Activated T-cell treated with anti-CD3 and anti-CD28 coated beads, Interleukin-2, amount 50 U/mL, for 24 hours (primary cell): ENCODE data around the gene RFX2.
"Not testable (repeated sequence)": the region's sequence is repeated elsewhere in the genome, so short reads cannot be mapped to it uniquely, and the experiment has no call there.

Source experiments
- DNase-seq: peaks from one replicate; pipeline ENCODE4 v3.0.0-alpha.2; 2020
- H3K27ac Mint-ChIP-seq: 2 replicates; pipeline ENCODE4 v1.8.0; 2020; ENCODE audit warnings: mild to moderate bottlenecking, mixed read lengths
- H3K27me3 Mint-ChIP-seq: 2 replicates; pipeline ENCODE4 v1.8.0; 2020; ENCODE audit warnings: mixed read lengths
- H3K36me3 Mint-ChIP-seq: 2 replicates; pipeline ENCODE4 v1.8.0; 2020; ENCODE audit warnings: low read depth, mixed read lengths
- H3K4me1 Mint-ChIP-seq: 2 replicates; pipeline ENCODE4 v1.8.0; 2020; ENCODE audit warnings: low read depth, mixed read lengths
- H3K4me3 Mint-ChIP-seq: 2 replicates; pipeline ENCODE4 v1.8.0; 2020; ENCODE audit warnings: mild to moderate bottlenecking, moderate library complexity, mixed read lengths
- H3K9me3 Mint-ChIP-seq: 2 replicates; pipeline ENCODE4 v1.8.0; 2020; ENCODE audit warnings: mixed read lengths

The RFX2 gene

DNA sequence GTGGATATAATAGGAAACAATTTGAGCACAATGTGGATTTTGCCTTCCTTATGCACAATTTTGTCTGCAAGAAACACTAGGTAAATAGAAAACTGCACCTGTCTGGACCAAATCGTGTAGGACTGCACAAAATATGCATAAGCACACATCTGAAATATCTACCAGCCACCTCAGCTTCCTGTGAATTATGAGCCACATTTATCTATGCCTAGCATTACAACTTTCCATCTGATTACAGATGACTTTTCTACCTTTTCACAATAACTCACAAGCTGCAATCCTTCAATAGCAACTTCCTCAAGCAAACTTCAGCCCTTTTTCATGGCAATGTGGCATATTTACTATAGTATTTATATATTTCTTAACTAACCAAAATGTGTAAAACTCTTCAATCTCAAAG is 5.7 kb upstream of the RFX2 start:
- H3K27ac Mint-ChIP-seq, result no peak overlapping the region
- no peak overlapping the region for H3K4me3 Mint-ChIP-seq
- peaks cover 5% of the 10 kb centered on the region for H3K4me1 Mint-ChIP-seq

GRCh38 chr19:6113616-6114188 is 3.4 kb upstream of the RFX2 start:
- H3K27me3 Mint-ChIP-seq, result peaks cover 12% of the 10 kb centered on the region
- no peak overlapping the region for H3K4me3 Mint-ChIP-seq
- H3K9me3 Mint-ChIP-seq, result peaks cover 2% of the 10 kb centered on the region
- DNase-seq, result no peak
- H3K27ac Mint-ChIP-seq, result no peak overlapping the region
- peaks cover 16% of the 10 kb centered on the region for H3K4me1 Mint-ChIP-seq
- peaks cover 9% of the 10 kb centered on the region for H3K36me3 Mint-ChIP-seq

More for the DNA sequence above, 5.7 kb upstream of the RFX2 start:
- Mint-ChIP-seq H3K36me3 (no peaks in the 10 kb centered on the region), H3K27me3 (peaks cover 12% of the 10 kb centered on the region), H3K9me3 (peaks cover 5% of the 10 kb centered on the region)
- DNase-seq, result no peak

GRCh38 chr19:6109947-6110346 is 353 bp downstream of the RFX2 start:
- Mint-ChIP-seq H3K27ac (peak overlapping the region; percentile 78), H3K36me3 (peaks cover 11% of the 10 kb centered on the region), H3K4me1 (peaks cover 24% of the 10 kb centered on the region), H3K27me3 (peaks cover 16% of the 10 kb centered on the region), H3K9me3 (no peaks in the 10 kb centered on the region), H3K4me3 (peak overlapping the region; percentile 88)
- no peak for DNase-seq

GRCh38 chr19:6108721-6109633 is 1.3 kb downstream of the RFX2 start:
- H3K27me3 Mint-ChIP-seq, result peaks cover 16% of the 10 kb centered on the region
- DNase-seq, result peak; percentile 68
- peaks cover 11% of the 10 kb centered on the region for H3K36me3 Mint-ChIP-seq
- H3K9me3 Mint-ChIP-seq, result no peaks in the 10 kb centered on the region
- peak overlapping the region; percentile 78 for H3K27ac Mint-ChIP-seq
- H3K4me1 Mint-ChIP-seq, result peaks cover 24% of the 10 kb centered on the region
- peak overlapping the region; percentile 88 for H3K4me3 Mint-ChIP-seq

DNA sequence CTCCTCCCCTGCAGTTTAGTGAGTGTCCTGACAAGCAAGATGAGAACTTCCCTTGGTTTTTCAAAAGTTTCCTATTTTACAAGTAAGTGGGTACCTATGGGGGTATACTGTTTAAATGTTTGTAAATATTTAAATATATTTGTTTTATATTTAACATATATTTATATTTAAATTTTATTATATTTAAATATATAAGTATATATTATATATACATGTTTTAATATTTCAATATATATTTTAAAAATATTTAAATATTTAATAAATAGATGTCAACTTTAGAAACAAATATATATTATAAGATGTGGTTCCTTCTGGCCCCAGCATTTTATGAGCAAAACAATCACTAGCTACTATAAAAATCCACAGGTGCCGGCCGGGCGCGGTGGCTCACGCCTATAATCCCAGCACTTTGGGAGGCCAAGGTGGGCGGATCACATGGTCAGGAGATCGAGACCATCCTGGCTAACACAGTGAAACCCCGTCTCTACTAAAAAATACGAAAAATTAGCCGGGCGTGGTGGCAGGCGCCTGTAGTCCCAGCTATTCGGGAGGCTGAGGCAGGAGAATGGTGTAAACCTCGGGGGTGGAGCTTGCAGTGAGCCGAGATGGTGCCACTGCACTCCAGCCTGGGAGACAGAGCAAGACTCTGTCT is 3.5 kb downstream of the RFX2 start:
- not testable (repeated sequence) for H3K27ac Mint-ChIP-seq, DNase-seq, H3K4me3 Mint-ChIP-seq, H3K27me3 Mint-ChIP-seq, H3K9me3 Mint-ChIP-seq
- Mint-ChIP-seq H3K4me1 (peaks cover 24% of the 10 kb centered on the region), H3K36me3 (peaks cover 11% of the 10 kb centered on the region)

GRCh38 chr19:6105444-6105843 is 4.9 kb downstream of the RFX2 start:
- no peak for DNase-seq
- Mint-ChIP-seq H3K27me3 (peaks cover 10% of the 10 kb centered on the region), H3K4me3 (no peak overlapping the region), H3K36me3 (peaks cover 11% of the 10 kb centered on the region), H3K27ac (no peak overlapping the region), H3K9me3 (no peaks in the 10 kb centered on the region), H3K4me1 (peaks cover 27% of the 10 kb centered on the region)

DNA sequence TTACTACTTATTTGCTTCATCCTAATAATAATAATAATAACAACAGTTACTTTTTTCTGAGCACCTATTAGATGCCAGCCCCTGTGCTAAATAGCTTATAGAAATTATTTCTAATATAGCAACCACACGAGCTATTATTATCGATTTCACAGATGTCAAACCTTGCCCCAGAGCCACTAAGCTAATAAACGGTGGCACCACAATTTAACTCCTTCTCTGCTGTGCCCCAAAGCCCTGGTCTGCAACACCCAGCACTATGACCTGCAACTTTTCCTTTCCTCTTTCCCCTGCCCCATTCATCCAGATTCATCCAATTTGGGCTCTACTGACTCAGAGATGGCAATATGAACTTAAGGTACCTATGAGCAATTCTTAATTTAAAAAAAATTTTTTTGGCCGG is 6.4 kb downstream of the RFX2 start:
- Mint-ChIP-seq H3K4me1 (peaks cover 25% of the 10 kb centered on the region), H3K9me3 (peaks cover 5% of the 10 kb centered on the region), H3K27ac (no peak overlapping the region), H3K36me3 (peaks cover 10% of the 10 kb centered on the region), H3K4me3 (no peak overlapping the region), H3K27me3 (peaks cover 7% of the 10 kb centered on the region)
- no peak for DNase-seq

GRCh38 chr19:6103217-6103644 is 7.1 kb downstream of the RFX2 start:
- peaks cover 5% of the 10 kb centered on the region for H3K9me3 Mint-ChIP-seq
- peaks cover 2% of the 10 kb centered on the region for H3K27me3 Mint-ChIP-seq
- DNase-seq, result no peak
- peaks cover 19% of the 10 kb centered on the region for H3K4me1 Mint-ChIP-seq
- H3K36me3 Mint-ChIP-seq, result peaks cover 6% of the 10 kb centered on the region
- H3K27ac Mint-ChIP-seq, result no peak overlapping the region
- no peak overlapping the region for H3K4me3 Mint-ChIP-seq

- DNase-seq, result no peak
- Mint-ChIP-seq H3K27me3 (no peaks in the 10 kb centered on the region), H3K36me3 (peaks cover 6% of the 10 kb centered on the region), H3K4me1 (peaks cover 15% of the 10 kb centered on the region), H3K27ac (no peak overlapping the region), H3K4me3 (no peak overlapping the region), H3K9me3 (peaks cover 5% of the 10 kb centered on the region)
Measured at GRCh38 chr19:6101991-6102390, 8.3 kb downstream of the RFX2 start.

GRCh38 chr19:6101291-6101825 is 8.9 kb downstream of the RFX2 start:
- Mint-ChIP-seq H3K4me3 (no peak overlapping the region), H3K9me3 (peaks cover 5% of the 10 kb centered on the region), H3K27ac (no peak overlapping the region), H3K4me1 (peaks cover 15% of the 10 kb centered on the region), H3K27me3 (no peaks in the 10 kb centered on the region), H3K36me3 (peaks cover 6% of the 10 kb centered on the region)
- no peak for DNase-seq

GRCh38 chr19:6100284-6100915 is 9.9 kb downstream of the RFX2 start:
- Mint-ChIP-seq H3K9me3 (peaks cover 5% of the 10 kb centered on the region), H3K36me3 (peaks cover 6% of the 10 kb centered on the region), H3K27me3 (no peaks in the 10 kb centered on the region), H3K27ac (peak overlapping the region; percentile 89), H3K4me3 (peak overlapping the region; percentile 67), H3K4me1 (peaks cover 15% of the 10 kb centered on the region)
- peak; percentile 72 for DNase-seq

DNA sequence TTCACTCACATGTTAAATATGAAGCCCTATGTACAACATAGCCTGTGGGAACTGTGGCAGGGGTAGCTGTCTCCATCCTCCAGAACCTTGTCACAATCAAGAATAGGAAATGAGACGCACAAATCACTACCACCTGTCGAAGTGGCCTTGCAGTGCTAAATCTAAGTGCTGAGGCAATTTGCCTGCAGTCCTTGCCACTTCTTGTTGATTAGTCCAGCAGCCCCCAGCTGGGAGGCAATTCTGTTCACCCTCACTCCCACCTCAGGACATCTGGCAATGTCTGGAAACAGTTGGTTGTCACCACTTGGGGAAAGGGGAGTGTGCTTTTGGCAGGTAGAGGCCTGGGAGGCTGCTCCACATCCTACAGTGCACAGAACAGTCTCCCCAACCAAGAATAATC is 10.7 kb downstream of the RFX2 start:
- DNase-seq, result no peak
- H3K27ac Mint-ChIP-seq, result peak overlapping the region; percentile 89
- peak overlapping the region; percentile 67 for H3K4me3 Mint-ChIP-seq
- H3K36me3 Mint-ChIP-seq, result peaks cover 6% of the 10 kb centered on the region
- H3K4me1 Mint-ChIP-seq, result peaks cover 15% of the 10 kb centered on the region
- H3K27me3 Mint-ChIP-seq, result no peaks in the 10 kb centered on the region
- peaks cover 5% of the 10 kb centered on the region for H3K9me3 Mint-ChIP-seq

- no peak overlapping the region for H3K4me3 Mint-ChIP-seq
- H3K9me3 Mint-ChIP-seq, result peaks cover 5% of the 10 kb centered on the region
- DNase-seq, result no peak
- no peak overlapping the region for H3K27ac Mint-ChIP-seq
- H3K4me1 Mint-ChIP-seq, result peaks cover 15% of the 10 kb centered on the region
- peaks cover 6% of the 10 kb centered on the region for H3K36me3 Mint-ChIP-seq
- no peaks in the 10 kb centered on the region for H3K27me3 Mint-ChIP-seq
Measured at GRCh38 chr19:6099033-6099432, 11.3 kb downstream of the RFX2 start.

DNA sequence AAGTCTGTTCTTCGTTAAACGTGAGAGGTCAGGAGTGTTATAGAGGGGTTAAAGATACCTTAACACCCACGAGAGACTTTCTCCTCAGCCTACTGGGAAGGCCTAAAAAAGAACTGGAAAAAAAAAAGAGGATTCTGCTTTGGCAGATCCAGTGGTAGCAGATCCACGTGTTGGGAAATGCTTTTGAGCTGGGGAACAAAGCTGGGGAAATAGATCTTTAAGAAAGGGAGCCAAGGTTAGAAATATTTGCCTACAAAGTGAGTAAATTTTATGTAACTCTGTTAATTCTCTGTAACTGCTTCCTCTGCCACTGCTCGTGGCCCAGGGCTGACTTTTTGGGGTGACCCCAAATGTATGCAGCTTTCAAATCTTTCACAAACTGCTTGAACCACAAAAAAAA is 11.7 kb downstream of the RFX2 start:
- peaks cover 5% of the 10 kb centered on the region for H3K9me3 Mint-ChIP-seq
- no peak for DNase-seq
- peaks cover 15% of the 10 kb centered on the region for H3K4me1 Mint-ChIP-seq
- H3K4me3 Mint-ChIP-seq, result no peak overlapping the region
- peaks cover 6% of the 10 kb centered on the region for H3K36me3 Mint-ChIP-seq
- no peaks in the 10 kb centered on the region for H3K27me3 Mint-ChIP-seq
- H3K27ac Mint-ChIP-seq, result no peak overlapping the region
